Measurements from ENCODE around the gene C1orf159.

DNA sequence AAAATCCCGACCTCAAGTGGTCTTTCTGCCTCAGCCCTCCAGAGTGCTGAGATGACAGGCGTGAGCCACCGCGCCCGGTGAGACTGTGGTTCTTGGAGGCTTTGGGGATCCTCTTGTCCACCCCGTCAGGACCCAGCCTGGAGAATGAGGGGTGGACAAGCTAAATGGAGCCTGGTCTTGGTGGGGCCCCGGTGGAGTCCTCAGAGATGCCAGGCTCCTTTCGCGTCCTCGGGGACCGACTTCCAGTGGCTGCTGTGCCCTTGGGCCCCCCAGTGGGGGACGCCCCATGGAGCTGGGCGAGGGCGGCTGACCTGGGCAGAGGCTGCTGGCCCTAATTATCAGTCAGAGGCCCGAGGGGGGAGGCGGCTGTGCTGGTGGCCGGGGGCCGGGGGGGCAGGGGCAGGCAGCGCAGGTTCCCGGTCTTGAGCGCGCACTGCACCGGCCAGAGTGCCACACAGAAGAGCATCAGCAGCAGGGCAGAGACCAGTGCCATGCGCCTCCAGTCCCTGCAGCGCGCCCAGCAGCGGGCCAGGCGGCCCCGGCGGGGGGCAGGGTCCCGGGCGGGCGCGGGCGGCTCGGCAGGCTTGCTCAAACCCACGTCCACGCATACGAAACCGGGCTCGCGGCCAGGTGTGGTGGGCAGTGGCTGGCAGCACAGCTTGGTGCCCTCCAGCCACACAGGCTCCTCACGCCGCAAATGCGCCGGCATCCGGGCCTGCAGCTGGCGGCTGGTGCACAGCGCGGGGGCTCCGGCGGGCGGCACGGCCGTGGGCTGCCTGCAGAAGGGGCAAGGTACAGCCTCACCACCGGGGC, 44.2 kb downstream of the C1orf159 start:
- TF ChIP-seq, protein P1, sequence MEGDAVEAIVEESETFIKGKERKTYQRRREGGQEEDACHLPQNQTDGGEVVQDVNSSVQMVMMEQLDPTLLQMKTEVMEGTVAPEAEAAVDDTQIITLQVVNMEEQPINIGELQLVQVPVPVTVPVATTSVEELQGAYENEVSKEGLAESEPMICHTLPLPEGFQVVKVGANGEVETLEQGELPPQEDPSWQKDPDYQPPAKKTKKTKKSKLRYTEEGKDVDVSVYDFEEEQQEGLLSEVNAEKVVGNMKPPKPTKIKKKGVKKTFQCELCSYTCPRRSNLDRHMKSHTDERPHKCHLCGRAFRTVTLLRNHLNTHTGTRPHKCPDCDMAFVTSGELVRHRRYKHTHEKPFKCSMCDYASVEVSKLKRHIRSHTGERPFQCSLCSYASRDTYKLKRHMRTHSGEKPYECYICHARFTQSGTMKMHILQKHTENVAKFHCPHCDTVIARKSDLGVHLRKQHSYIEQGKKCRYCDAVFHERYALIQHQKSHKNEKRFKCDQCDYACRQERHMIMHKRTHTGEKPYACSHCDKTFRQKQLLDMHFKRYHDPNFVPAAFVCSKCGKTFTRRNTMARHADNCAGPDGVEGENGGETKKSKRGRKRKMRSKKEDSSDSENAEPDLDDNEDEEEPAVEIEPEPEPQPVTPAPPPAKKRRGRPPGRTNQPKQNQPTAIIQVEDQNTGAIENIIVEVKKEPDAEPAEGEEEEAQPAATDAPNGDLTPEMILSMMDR (IDR thresholded peaks at IDR 0.05), result no peak
- TF ChIP-seq POLR2A (IDR thresholded peaks at IDR 0.05), result no peak

Measured in esophagus squamous epithelium (tissue), 4 donors.